Activated effector memory CD4-positive, alpha-beta T cell treated with Interleukin-2 at 50 U/mL for 16 hours (primary cell): Measurements from ENCODE around the gene CDH8.

Source experiments
- DNase-seq: peaks from one replicate; pipeline ENCODE4 v3.0.0-alpha.2; 2020

Gene CDH8

GRCh38 chr16:62029947-62030346, 6.3 kb downstream of the CDH8 start:
- no peak for DNase-seq

- no peak for DNase-seq
Observed at GRCh38 chr16:62022688-62023087, 13.6 kb downstream of the CDH8 start.

- no peak for DNase-seq
Observed at GRCh38 chr16:62021161-62021581, 15.1 kb downstream of the CDH8 start.

GRCh38 chr16:62020681-62021080, 15.6 kb downstream of the CDH8 start:
- no peak for DNase-seq

GRCh38 chr16:62019851-62020250, 16.4 kb downstream of the CDH8 start:
- DNase-seq, result no peak

GRCh38 chr16:62018301-62019060, 17.8 kb downstream of the CDH8 start:
- DNase-seq, result no peak

- no peak for DNase-seq
Observed at GRCh38 chr16:62014319-62014923, 21.8 kb downstream of the CDH8 start.

GRCh38 chr16:62010186-62010585, 26.1 kb downstream of the CDH8 start:
- no peak for DNase-seq

GRCh38 chr16:61998460-61998859, 37.8 kb downstream of the CDH8 start:
- no peak for DNase-seq

GRCh38 chr16:61993108-61993507, 43.1 kb downstream of the CDH8 start:
- no peak for DNase-seq

GRCh38 chr16:61987474-61988012, 48.7 kb downstream of the CDH8 start:
- DNase-seq, result no peak

- no peak for DNase-seq
Observed at GRCh38 chr16:61969077-61969382, 67.2 kb downstream of the CDH8 start.

- no peak for DNase-seq
Observed at GRCh38 chr16:61968242-61969076, 67.8 kb downstream of the CDH8 start.

GRCh38 chr16:61957075-61957855, 79.0 kb downstream of the CDH8 start:
- DNase-seq, result no peak

GRCh38 chr16:61952841-61953240, 83.4 kb downstream of the CDH8 start:
- DNase-seq, result no peak

- no peak for DNase-seq
Observed at GRCh38 chr16:61948414-61948813, 87.8 kb downstream of the CDH8 start.

GRCh38 chr16:61946019-61946418, 90.2 kb downstream of the CDH8 start:
- DNase-seq, result no peak

GRCh38 chr16:61945511-61945910, 90.7 kb downstream of the CDH8 start:
- no peak for DNase-seq

GRCh38 chr16:61944004-61944403, 92.2 kb downstream of the CDH8 start:
- no peak for DNase-seq

GRCh38 chr16:61940611-61941010, 95.6 kb downstream of the CDH8 start:
- no peak for DNase-seq

- DNase-seq, result no peak
Observed at GRCh38 chr16:61937646-61938045, 98.6 kb downstream of the CDH8 start.

GRCh38 chr16:61936522-61936921, 99.7 kb downstream of the CDH8 start:
- no peak for DNase-seq

- no peak for DNase-seq
Observed at GRCh38 chr16:61934601-61935000, 101.6 kb downstream of the CDH8 start.
